ENCODE data around the gene LRMDA. TPM values are rescaled to one million over a fixed set of nuclear protein-coding genes. Genes with fewer than 3 reads are reported as not detected.

The LRMDA gene
- total RNA-seq, 1 experiment from 2014 or later: 1.2 TPM

DNA sequence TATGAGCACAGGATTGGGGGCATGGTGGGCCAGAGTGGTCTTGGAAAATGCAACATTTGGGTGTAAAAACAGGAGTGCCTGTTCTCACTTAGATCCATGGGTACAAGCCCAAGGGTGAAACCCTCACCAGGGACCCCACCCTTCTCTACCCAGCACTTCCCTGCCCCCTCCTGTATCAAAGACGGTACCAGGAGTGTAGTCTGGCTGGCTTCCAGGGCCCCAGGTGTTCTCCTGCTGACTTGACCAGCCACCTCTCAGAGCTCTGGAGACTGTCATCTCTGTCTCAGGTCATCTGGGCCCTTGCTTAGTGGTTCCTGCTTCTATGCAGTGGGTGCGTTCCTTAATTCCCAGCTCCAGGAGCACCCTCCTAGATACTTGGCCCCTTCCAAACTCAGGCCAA is 447.2 kb downstream of the LRMDA start:
- POLR2A ChIA-PET (ENCODE audit: unreplicated experiment): no interaction called here
- Histone ChIP-seq H3K27me3 (ENCODE audit: low read length) (peaks cover 78% of the 10 kb centered on the region), H3K4me2 (ENCODE audit: low read length) (no peak overlapping the region), H3K4me3 (ENCODE audit: low read length) (no peak overlapping the region), H2AFZ (ENCODE audit: low read length) (no peak overlapping the region), H3K9ac (ENCODE audit: low read length) (no peak overlapping the region), H3K27ac (ENCODE audit: low read length) (no peak overlapping the region), H3F3A (ENCODE audit: low read length, unreplicated experiment) (no peaks in the 10 kb centered on the region), H3K9me2 (replicated peaks; ENCODE audit: low read length) (no peaks in the 10 kb centered on the region), H3K4me1 (ENCODE audit: insufficient read depth, low read length) (no peaks in the 10 kb centered on the region), H3K9me3 (ENCODE audit: low read length) (no peaks in the 10 kb centered on the region), H4K20me1 (ENCODE audit: low read length) (no peaks in the 10 kb centered on the region), H3K36me3 (ENCODE audit: low read depth, low read length) (no peaks in the 10 kb centered on the region), H3K79me2 (ENCODE audit: low read length) (no peaks in the 10 kb centered on the region)
- no peak for TF ChIP-seq EZH2 (IDR thresholded peaks at IDR 0.05; ENCODE audit: low read length, unreplicated experiment)
- TF ChIP-seq, protein P1, sequence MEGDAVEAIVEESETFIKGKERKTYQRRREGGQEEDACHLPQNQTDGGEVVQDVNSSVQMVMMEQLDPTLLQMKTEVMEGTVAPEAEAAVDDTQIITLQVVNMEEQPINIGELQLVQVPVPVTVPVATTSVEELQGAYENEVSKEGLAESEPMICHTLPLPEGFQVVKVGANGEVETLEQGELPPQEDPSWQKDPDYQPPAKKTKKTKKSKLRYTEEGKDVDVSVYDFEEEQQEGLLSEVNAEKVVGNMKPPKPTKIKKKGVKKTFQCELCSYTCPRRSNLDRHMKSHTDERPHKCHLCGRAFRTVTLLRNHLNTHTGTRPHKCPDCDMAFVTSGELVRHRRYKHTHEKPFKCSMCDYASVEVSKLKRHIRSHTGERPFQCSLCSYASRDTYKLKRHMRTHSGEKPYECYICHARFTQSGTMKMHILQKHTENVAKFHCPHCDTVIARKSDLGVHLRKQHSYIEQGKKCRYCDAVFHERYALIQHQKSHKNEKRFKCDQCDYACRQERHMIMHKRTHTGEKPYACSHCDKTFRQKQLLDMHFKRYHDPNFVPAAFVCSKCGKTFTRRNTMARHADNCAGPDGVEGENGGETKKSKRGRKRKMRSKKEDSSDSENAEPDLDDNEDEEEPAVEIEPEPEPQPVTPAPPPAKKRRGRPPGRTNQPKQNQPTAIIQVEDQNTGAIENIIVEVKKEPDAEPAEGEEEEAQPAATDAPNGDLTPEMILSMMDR (conservative IDR thresholded peaks at IDR 0.05; ENCODE audit: low read depth, low read length): no peak
- no peak for ATAC-seq
- no peak for DNase-seq
- intact Hi-C loops (cut with micrococcal nuclease): no loop called here
- CTCF ChIA-PET: no interaction called here
- no TSS peak for BruUV-seq (replicated peaks)

GRCh38 chr10:75880031-75880775 is 448.8 kb downstream of the LRMDA start:
- Histone ChIP-seq H3K27me3 (ENCODE audit: low read length) (peaks cover 63% of the 10 kb centered on the region), H3K27ac (ENCODE audit: low read length) (no peak overlapping the region), H4K20me1 (ENCODE audit: low read length) (no peaks in the 10 kb centered on the region), H3K4me3 (ENCODE audit: low read length) (no peak overlapping the region), H3K36me3 (ENCODE audit: low read depth, low read length) (no peaks in the 10 kb centered on the region), H3K4me1 (ENCODE audit: insufficient read depth, low read length) (no peaks in the 10 kb centered on the region), H3K9me3 (ENCODE audit: low read length) (no peaks in the 10 kb centered on the region), H3F3A (ENCODE audit: low read length, unreplicated experiment) (no peaks in the 10 kb centered on the region), H2AFZ (ENCODE audit: low read length) (no peak overlapping the region), H3K4me2 (ENCODE audit: low read length) (no peak overlapping the region), H3K9me2 (replicated peaks; ENCODE audit: low read length) (no peaks in the 10 kb centered on the region), H3K79me2 (ENCODE audit: low read length) (no peaks in the 10 kb centered on the region), H3K9ac (ENCODE audit: low read length) (no peak overlapping the region)
- ATAC-seq: no peak
- POLR2A ChIA-PET (ENCODE audit: unreplicated experiment): interaction anchor here (0.5 to 0.7 kb wide), 2 partner anchors 60 to 365 kb away, joined by 3 to 4 read pairs; no protein-coding TSS in a partner anchor
- CTCF ChIA-PET: no interaction called here
- no peak for TF ChIP-seq EZH2 (IDR thresholded peaks at IDR 0.05; ENCODE audit: low read length, unreplicated experiment)
- TF ChIP-seq EZH2phosphoT487 (IDR thresholded peaks at IDR 0.05; ENCODE audit: borderline replicate concordance, low read length): no peak
- TF ChIP-seq, protein P1 (conservative IDR thresholded peaks at IDR 0.05; ENCODE audit: low read depth, low read length): no peak
- intact Hi-C loops (cut with micrococcal nuclease): no loop called here
- no TSS peak for BruUV-seq (replicated peaks)
- no peak for DNase-seq
